GM12864 (cell line): ENCODE data around the gene RTBDN.
"Not testable (repeated sequence)": the region's sequence is repeated elsewhere in the genome, so short reads cannot be mapped to it uniquely, and the experiment has no call there.

Source experiments
- DNase-seq: peaks from one replicate; pipeline ENCODE4 v3.0.0-alpha.2; 2011; ENCODE audit warnings: low read depth
- H3K4me3 ChIP-seq: 2 replicates; pipeline ENCODE4 v1.5.1; 2011; ENCODE audit warnings: mild to moderate bottlenecking, low read depth, low read length, control low read depth
- CTCF ChIP-seq: IDR thresholded peaks from 2 replicates; pipeline ENCODE4 v1.5.1; 2011; ENCODE audit warnings: low read depth, mild to moderate bottlenecking, moderate library complexity, low read length, control low read depth, inconsistent platforms; ENCODE audit errors: missing control alignments

RTBDN gene

DNA sequence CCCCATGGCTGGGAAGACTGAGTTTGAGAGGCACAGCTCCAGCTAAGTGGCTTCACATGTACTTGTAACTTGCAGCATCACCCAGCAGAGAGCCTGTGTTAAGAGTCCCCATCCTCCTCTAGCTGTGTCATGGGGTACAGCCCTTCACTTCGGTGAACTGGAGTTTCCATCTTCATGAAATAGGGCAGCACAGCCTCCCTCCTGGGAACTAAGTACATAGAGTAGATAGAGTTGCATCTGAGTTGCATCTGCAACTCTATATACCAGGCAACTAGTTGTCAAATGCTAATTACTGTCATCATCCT lies 34.0 kb downstream of the RTBDN start:
- DNase-seq = no peak
- H3K4me3 ChIP-seq = peak overlapping the region; percentile 77

GRCh38 chr19:12799742-12800465 lies 34.5 kb downstream of the RTBDN start:
- DNase-seq = no peak
- 0 out of 2 replicates have a peak overlapping the region, but pooled peaks have one; percentile 77 for H3K4me3 ChIP-seq
- no peak for TF ChIP-seq CTCF

More for the DNA sequence above, 34.0 kb downstream of the RTBDN start:
- no peak for TF ChIP-seq CTCF

- H3K4me3 ChIP-seq, DNase-seq: not testable (repeated sequence)
Observed at GRCh38 chr19:12797607-12798006, 36.8 kb downstream of the RTBDN start.

DNA sequence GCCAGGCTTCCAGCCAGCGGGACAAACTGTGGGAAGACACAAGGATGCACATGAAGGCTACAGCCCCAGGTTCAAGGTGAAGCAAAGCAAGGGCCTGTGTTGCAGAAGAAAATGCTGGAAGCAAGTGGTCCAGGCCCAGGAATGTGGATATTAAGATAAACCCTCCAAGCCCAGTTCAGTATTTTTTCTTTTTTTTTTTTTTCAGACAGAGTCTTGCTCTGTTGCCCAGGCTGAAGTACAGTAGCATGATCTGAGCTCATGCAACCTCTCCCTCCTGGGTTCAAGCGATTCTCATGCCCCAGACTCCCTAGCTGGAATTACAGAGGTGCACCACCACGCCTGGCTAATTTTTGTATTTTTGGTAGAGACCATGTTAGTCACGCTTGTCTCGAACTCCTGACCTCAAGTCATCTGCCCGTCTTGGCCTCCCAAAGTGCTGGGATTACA lies 37.2 kb downstream of the RTBDN start:
- no peak for DNase-seq
- no peak overlapping the region for H3K4me3 ChIP-seq
- TF ChIP-seq CTCF = no peak

GRCh38 chr19:12796146-12797071 lies 38.0 kb downstream of the RTBDN start:
- TF ChIP-seq CTCF = peak; percentile 99
- H3K4me3 ChIP-seq = no peak overlapping the region
- no peak for DNase-seq

DNA sequence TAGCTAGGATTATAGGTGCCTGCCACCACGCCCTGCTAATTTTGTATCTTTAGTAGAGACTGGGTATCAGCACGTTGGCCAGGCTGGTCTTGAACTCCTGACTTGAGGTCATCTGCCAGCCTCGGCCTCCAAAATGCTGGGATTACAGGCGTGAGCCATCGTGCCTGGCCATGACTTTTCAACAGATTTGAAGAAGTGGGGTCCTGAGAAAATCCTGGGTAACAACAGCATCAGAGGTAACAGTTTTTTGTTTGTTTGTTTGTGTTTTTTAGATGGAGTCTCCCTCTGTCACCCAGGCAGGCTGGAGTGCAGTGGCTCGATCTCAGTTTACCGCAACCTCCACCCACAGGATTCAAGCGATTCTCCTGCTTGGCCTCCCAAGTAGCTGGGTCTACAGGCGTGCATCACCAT lies 39.4 kb downstream of the RTBDN start:
- DNase-seq = no peak
- no peak for TF ChIP-seq CTCF
- no peak overlapping the region for H3K4me3 ChIP-seq

- peak overlapping the region; percentile 89 for H3K4me3 ChIP-seq
- no peak for TF ChIP-seq CTCF
- DNase-seq = no peak
Observed at GRCh38 chr19:12794196-12794941, 40.0 kb downstream of the RTBDN start.
